ENCODE measurements around the gene CCK. TPM values are rescaled to one million over a fixed set of nuclear protein-coding genes. Genes with fewer than 3 reads are reported as not detected.
A peak's percentile ranks its signal among the peaks of the same experiment; 100 is the strongest.

Gene CCK
- total RNA-seq, 1 donor from 2014 or later: not detected

- DNase-seq (ENCODE audit: low spot score): no peak
Observed at GRCh38 chr3:42269647-42270046, 3.7 kb upstream of the CCK start.

- DNase-seq (ENCODE audit: low spot score): no peak
Observed at GRCh38 chr3:42267878-42268277, 1.9 kb upstream of the CCK start.

DNA sequence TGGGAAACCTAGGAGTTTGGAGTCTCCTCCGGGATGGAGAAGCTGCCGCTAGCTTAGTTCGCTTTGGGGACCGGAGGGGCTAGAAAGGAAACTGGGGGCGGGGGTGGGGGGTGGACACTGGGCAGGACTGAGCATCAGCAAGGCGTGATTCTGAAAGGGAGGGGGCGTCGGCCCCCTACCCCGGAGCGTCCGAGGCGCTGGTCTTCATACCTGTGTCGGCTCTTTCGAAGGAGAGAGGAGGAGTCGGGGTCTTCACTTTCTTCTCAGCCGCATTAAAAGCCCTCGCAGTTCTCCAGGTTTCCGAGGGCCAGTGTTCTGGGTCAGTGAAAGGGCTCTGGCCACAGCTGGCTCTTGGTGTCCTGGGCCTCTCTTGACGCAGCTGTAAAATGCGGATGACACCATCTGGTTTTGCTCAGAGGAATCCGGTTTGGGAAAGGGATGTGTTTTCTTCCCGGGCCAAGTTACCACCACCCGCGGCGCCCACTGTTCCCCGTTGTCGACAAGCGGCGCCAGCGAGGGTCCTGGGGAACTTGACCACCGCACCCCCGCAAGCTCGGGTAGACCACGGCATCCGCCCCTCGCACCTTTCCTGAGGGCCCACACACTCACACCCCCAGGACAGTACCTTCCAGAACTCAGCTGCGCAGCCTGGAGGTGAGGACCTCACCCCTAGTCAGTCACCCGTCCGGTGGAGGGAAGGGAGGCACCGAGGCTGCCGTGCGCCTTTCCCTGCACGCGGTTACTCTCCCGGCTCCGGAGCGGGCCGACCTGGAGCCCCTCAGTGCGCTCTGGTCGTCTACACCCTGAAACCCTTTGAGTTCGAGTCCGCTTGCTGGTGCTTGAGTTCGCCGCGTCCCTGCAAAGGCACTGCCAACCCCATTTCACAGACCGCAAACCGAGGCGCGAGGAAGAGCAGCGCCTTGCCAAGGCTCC is 660 bp downstream of the CCK start:
- no peak for DNase-seq (ENCODE audit: low spot score)

GRCh38 chr3:42264399-42265058 is 1.5 kb downstream of the CCK start:
- DNase-seq (ENCODE audit: low spot score): peak; percentile 61

GRCh38 chr3:42263354-42264346 is 2.3 kb downstream of the CCK start:
- DNase-seq (ENCODE audit: low spot score): no peak

DNA sequence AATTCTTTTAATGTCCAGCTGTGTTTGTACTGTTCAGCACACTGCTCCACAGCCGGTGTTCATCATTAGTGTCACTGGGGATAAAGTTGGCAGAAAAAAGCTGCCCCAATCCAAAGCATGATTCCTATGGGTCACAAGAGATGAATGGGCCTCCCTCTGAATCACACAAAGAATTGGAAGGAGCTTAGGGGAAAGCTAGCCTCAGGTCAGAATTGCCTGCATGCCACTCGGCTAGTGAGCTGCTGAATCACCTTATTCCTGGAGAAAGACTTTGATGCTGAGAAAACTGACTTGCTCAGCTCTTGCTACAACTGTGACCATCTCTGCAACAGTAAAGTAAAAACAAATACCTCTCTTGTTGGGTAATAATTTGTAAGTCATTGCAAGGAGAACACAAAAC is 3.5 kb downstream of the CCK start:
- no peak for DNase-seq (ENCODE audit: low spot score)

DNA sequence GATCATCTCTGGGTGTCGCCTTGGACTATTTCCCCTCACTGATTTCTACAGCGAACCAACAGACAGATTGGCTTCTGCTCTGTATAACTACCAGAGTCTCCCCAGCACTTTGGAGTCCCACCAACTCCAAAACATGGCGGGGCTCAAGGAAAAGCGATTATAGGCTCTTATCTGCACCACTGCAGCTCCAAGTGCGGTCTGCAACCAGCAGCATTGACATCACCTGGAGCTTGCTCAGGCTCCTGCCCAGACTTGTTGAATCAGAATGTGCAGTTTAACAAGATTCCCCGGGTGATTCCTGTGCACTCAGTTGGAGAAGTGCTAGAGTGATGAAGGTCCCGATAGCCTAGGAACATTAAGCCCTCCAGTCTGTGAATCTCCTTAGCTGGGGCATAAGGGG is 9.0 kb downstream of the CCK start:
- peak; percentile 58 for DNase-seq (ENCODE audit: low spot score)

- no peak for DNase-seq (ENCODE audit: low spot score)
Observed at GRCh38 chr3:42256135-42256819, 9.7 kb downstream of the CCK start.

DNA sequence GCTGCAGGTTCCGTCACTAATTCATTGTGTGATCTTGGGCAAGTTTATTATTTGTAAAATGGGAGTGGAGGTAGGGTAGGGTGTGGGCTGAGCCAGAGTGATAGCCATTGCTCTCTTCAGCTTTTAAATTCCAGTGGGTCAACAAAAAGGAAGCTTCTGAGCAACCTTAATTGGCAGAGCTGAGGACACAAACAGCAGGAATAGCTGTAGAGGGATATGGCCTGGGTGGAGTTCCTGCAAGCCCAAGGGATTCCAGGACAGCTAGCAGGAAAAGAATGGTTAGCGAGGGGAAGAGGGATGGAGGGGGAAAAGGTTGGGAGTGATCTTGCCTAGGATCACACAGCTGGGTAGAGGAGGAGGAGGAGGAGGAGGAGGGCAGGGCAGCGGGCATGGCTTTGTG is 11.4 kb downstream of the CCK start:
- DNase-seq (ENCODE audit: low spot score): no peak

DNA sequence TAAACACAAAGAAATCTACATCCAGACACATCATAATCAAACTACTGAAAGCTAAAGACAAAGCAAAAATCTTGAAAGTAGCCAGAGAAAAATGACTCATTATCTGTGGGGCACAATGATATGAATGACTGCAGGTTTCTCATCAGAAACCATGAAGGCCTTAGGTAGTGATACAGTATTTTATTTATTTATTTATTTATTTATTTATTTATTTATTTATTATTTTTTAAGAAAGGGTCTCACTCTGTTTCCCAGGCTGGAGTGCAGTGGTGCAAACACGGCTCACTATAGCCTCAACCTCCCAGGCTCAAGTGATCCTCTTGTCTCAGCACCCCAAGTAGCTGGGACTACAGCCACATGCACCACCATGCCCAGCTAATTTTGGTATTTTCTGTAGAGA is 15.2 kb downstream of the CCK start:
- DNase-seq (ENCODE audit: low spot score): no peak

- peak; percentile 73 for DNase-seq (ENCODE audit: low spot score)
Observed at GRCh38 chr3:42247576-42248027, 18.4 kb downstream of the CCK start.

- DNase-seq (ENCODE audit: low spot score): no peak
Observed at GRCh38 chr3:42246091-42246490, 19.9 kb downstream of the CCK start.

- no peak for DNase-seq (ENCODE audit: low spot score)
Observed at GRCh38 chr3:42236611-42237010, 29.4 kb downstream of the CCK start.

DNA sequence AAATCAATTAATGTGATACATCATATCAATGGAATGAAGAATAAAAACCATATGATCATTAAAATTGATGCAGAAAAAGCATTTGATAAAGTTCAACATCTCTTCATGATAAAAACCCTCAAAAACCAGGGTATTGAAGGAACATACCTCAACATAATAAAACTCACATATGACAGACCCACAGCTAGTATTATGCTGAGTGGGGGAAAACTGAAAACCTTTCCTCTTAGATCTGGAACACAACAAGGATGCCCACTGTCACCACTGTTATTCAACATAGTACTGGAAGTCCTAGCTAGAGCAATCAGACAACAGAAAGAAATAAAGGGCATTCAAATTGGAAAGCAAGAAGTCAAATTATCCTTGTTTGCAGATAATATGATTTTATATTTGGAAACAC is 30.5 kb downstream of the CCK start:
- DNase-seq (ENCODE audit: low spot score): no peak

DNA sequence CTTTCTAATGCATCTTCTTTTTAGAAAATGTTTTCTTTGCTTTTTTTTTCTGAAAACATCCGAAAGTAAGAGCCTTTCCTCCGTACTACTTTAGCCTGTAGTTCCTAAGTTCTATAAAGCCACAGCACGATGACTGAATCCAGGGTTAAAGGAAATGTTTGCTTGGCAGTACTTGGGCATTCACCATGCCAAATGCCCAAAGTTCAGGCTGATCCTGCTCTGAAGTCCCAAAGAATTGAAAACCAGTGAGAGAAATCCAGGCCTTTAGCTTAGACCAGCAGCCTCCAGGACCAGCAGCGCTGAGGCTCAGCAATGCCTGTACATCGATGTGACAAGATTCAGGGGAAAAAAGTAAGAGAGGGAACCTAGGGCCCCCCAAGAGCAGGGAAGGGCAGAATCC is 35.1 kb downstream of the CCK start:
- no peak for DNase-seq (ENCODE audit: low spot score)

GRCh38 chr3:42229942-42230688 is 35.9 kb downstream of the CCK start:
- DNase-seq (ENCODE audit: low spot score): no peak

DNA sequence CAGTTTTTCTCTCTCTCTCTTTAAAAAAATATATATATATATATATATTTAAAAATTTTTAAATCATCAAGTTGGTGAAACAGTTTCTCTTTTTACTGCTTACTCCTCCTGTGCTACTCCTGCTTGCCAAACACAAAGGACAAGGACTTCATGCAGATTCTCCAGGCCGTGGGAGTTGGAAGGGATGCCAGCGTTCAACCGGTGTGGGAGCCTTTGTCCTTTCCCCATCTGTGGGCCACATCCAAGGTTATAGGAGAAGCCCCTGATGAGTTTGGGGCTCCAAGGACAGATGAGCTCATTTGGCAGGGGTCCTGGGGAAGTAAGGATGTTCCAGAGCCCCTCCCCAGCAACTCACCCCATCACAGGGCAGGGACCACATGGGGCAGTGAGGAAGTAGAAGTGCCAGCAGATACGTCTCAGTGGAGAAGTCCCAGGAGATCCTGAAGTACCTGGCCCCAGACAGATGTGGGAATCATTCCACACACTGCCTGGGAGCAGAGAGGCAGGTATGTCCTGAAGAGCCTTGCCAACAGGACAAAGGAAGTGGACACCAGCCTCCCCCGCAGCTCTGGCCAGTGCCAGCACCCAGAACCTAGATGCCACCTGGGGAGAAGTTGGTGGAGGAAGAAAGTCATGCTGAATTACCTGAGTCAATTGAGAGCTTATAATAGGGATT is 36.6 kb downstream of the CCK start:
- no peak for DNase-seq (ENCODE audit: low spot score)

DNA sequence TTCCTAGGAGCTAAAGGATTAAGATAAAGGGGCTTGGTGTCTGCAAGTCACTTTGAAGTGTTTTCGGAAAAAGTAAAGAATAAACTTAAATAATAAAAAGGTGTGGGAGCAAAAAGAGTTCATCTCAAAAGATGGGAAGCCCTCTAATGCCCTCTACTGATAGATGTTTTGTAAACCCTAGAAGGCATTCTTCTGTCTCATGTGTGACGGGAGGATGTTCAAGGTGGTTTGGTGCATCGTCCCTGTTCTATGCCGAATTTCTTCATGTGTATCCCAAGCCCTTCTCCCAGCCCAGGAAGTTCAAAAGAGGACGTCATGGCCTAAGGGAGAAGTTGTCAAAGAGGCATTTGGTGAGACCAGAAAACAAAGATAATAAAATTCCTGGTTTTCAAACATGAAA is 37.2 kb downstream of the CCK start:
- no peak for DNase-seq (ENCODE audit: low spot score)

GRCh38 chr3:42226470-42227425 is 39.2 kb downstream of the CCK start:
- DNase-seq (ENCODE audit: low spot score): no peak

Measured in ureter (tissue), 1 donor.